H1 (cell line): ENCODE measurements around the gene FLNA. TPM values are rescaled to one million over a fixed set of nuclear protein-coding genes. Genes with fewer than 3 reads are reported as not detected.
A peak's percentile ranks its signal among the peaks of the same experiment; 100 is the strongest.

Source experiments
- CTCF ChIA-PET: fragments of 300-600 bp; sonication (Branson Sonifier 250); formaldehyde crosslinking; loops from one replicate; lab custom pipeline; 2021; ENCODE audit not compliant: partially characterized antibody; lab: Charles Lee
- POLR2A ChIA-PET: fragments of 300-600 bp; sonication (Branson Sonifier 250); formaldehyde crosslinking; loops from one replicate; lab custom pipeline; 2021; ENCODE audit warnings: inconsistent platforms; ENCODE audit not compliant: partially characterized antibody; lab: Charles Lee
- DNase-seq, 2 experiments: peaks; one replicate each; pipeline versions ENCODE4 v3.0.0 to v3.0.0-alpha.2; 2010 to 2022; ENCODE audit warnings: low spot score in 2 of 2, low read depth in 1 of 2, mixed read lengths in 1 of 2
- FAIRE-seq: peaks from 2 replicates; lab custom pipeline; 2011; peaks lifted over from hg19 to GRCh38; lab: Jason Lieb, UNC
- H2AFZ ChIP-seq: 2 replicates; pipeline ENCODE4 v1.8.1; 2012; ENCODE audit warnings: low read length, inconsistent platforms
- H2AK5ac ChIP-seq: 2 replicates; pipeline ENCODE4 v1.6.1; 2013; ENCODE audit warnings: low read depth, low read length
- H2BK120ac ChIP-seq: replicated peaks from 2 replicates; pipeline ENCODE3; 2013; ENCODE audit warnings: low read depth, low read length, inconsistent platforms
- H2BK12ac ChIP-seq: 2 replicates; pipeline ENCODE4 v1.6.1; 2013; ENCODE audit warnings: low read depth, low read length
- H2BK15ac ChIP-seq: 2 replicates; pipeline ENCODE4 v1.6.1; 2013; ENCODE audit warnings: low read length
- H2BK20ac ChIP-seq: 2 replicates; pipeline ENCODE4 v1.6.1; 2013; ENCODE audit warnings: low read length
- H2BK5ac ChIP-seq: 2 replicates; pipeline ENCODE4 v1.6.1; 2013; ENCODE audit warnings: low read depth, low read length
- H3K14ac ChIP-seq: 2 replicates; pipeline ENCODE4 v1.6.1; 2013; ENCODE audit warnings: inconsistent platforms; ENCODE audit not compliant: insufficient read length
- H3K18ac ChIP-seq: 2 replicates; pipeline ENCODE4 v1.6.1; 2013; ENCODE audit warnings: low read length; ENCODE audit errors: extremely low read depth
- H3K23ac ChIP-seq: 2 replicates; pipeline ENCODE4 v1.6.1; 2013; ENCODE audit warnings: inconsistent platforms; ENCODE audit not compliant: insufficient read length
- H3K23me2 ChIP-seq: 2 replicates; pipeline ENCODE4 v1.6.1; 2013; ENCODE audit warnings: low read depth, low read length
- H3K27ac ChIP-seq: 2 replicates; pipeline ENCODE4 v1.6.1; 2011; ENCODE audit warnings: low read depth, low read length, inconsistent platforms
- H3K27me3 ChIP-seq, 4 experiments: replicated peaks in 1 of 4; 1 replicate in 1 of 4; 2 replicates in 3 of 4; pipeline versions ENCODE4 v1.6.1 to v1.8.1; 2011 to 2013; ENCODE audit warnings: low read length in 3 of 4, mild to moderate bottlenecking in 3 of 4, inconsistent platforms in 2 of 4, mixed read lengths in 2 of 4, moderate library complexity in 1 of 4; ENCODE audit not compliant: control insufficient read depth in 3 of 4, insufficient read depth in 3 of 4; ENCODE audit errors: extremely low read depth in 1 of 4
- H3K36me3 ChIP-seq, 4 experiments: 2 replicates each; pipeline versions ENCODE4 v1.6.1 to v1.8.1; 2011 to 2013; ENCODE audit warnings: mild to moderate bottlenecking in 4 of 4, low read length in 3 of 4, moderate library complexity in 2 of 4, control low read depth in 1 of 4, inconsistent platforms in 1 of 4; ENCODE audit not compliant: insufficient read depth in 4 of 4, control insufficient read depth in 2 of 4
- H3K4ac ChIP-seq: replicated peaks from 2 replicates; pipeline ENCODE3; 2013; ENCODE audit warnings: low read length, low read depth, mixed read lengths, inconsistent platforms; ENCODE audit not compliant: insufficient read length
- H3K4me1 ChIP-seq, 4 experiments: replicated peaks in 1 of 4; 1 replicate in 1 of 4; 2 replicates in 3 of 4; pipeline versions ENCODE4 v1.6.1 to v1.8.1; 2011 to 2013; ENCODE audit warnings: low read length in 3 of 4, inconsistent platforms in 2 of 4, mixed read lengths in 1 of 4; ENCODE audit not compliant: insufficient read depth in 4 of 4, control insufficient read depth in 3 of 4
- H3K4me2 ChIP-seq, 2 experiments: 2 replicates each; pipeline versions ENCODE4 v1.6.1 to v1.8.1; 2011 to 2013; ENCODE audit warnings: low read depth in 2 of 2, low read length in 2 of 2, control low read depth in 1 of 2, inconsistent platforms in 1 of 2, mild to moderate bottlenecking in 1 of 2; ENCODE audit not compliant: insufficient read depth in 1 of 2
- H3K4me3 ChIP-seq, 4 experiments: fragments of 200-600, 300-600 bp in 1 of 4; sonication (generic), shearing (Covaris generic), sonication (Bioruptor Twin) in 1 of 4; 2 replicates each; pipeline versions ENCODE4 v1.5.1 to v1.8.1; 2011 to 2016; ENCODE audit warnings: low read length in 4 of 4, low read depth in 3 of 4, control low read depth in 2 of 4, inconsistent platforms in 2 of 4, mild to moderate bottlenecking in 2 of 4, mixed read lengths in 1 of 4, moderate library complexity in 1 of 4; ENCODE audit not compliant: insufficient read depth in 2 of 4; ENCODE audit errors: extremely low read depth in 1 of 4
- H3K56ac ChIP-seq: replicated peaks from 2 replicates; pipeline ENCODE3; 2013; ENCODE audit warnings: low read depth, mild to moderate bottlenecking, mixed read lengths, low read length, inconsistent platforms; ENCODE audit not compliant: insufficient read length
- H3K79me1 ChIP-seq: 2 replicates; pipeline ENCODE4 v1.6.1; 2013; ENCODE audit warnings: low read depth, low read length, control low read depth
- H3K79me2 ChIP-seq, 2 experiments: 2 replicates each; pipeline versions ENCODE4 v1.6.1 to v1.8.1; 2012 to 2013; ENCODE audit warnings: low read length in 2 of 2, mild to moderate bottlenecking in 2 of 2, inconsistent platforms in 1 of 2; ENCODE audit not compliant: insufficient read depth in 2 of 2, control insufficient read depth in 1 of 2
- H3K9ac ChIP-seq, 4 experiments: replicated peaks in 1 of 4; 1 replicate in 1 of 4; 2 replicates in 3 of 4; pipeline versions ENCODE4 v1.6.1 to v1.8.1; 2011 to 2013; ENCODE audit warnings: low read depth in 3 of 4, low read length in 3 of 4, control low read depth in 2 of 4, mild to moderate bottlenecking in 2 of 4, moderate library complexity in 2 of 4, inconsistent platforms in 1 of 4; ENCODE audit errors: extremely low read depth in 1 of 4
- H3K9me3 ChIP-seq, 2 experiments: 2 replicates each; pipeline versions ENCODE4 v1.6.1 to v1.8.1; 2012 to 2013; ENCODE audit warnings: mild to moderate bottlenecking in 2 of 2, moderate library complexity in 2 of 2, control low read depth in 1 of 2, inconsistent platforms in 1 of 2, low read depth in 1 of 2, low read length in 1 of 2, mixed read lengths in 1 of 2; ENCODE audit not compliant: insufficient read depth in 2 of 2
- H4K20me1 ChIP-seq, 2 experiments: replicated peaks in 1 of 2; 2 replicates each; pipeline versions ENCODE3 to v1.8.1; 2011 to 2013; ENCODE audit warnings: inconsistent platforms in 2 of 2, low read length in 2 of 2, mild to moderate bottlenecking in 1 of 2; ENCODE audit not compliant: insufficient read depth in 2 of 2, control insufficient read depth in 1 of 2
- H4K5ac ChIP-seq: 2 replicates; pipeline ENCODE4 v1.6.1; 2013; ENCODE audit warnings: low read length, low read depth, mixed read lengths, inconsistent platforms; ENCODE audit not compliant: insufficient read length
- H4K8ac ChIP-seq: 2 replicates; pipeline ENCODE4 v1.8.0; 2013; ENCODE audit warnings: mild to moderate bottlenecking, moderate library complexity, low read length, inconsistent platforms; ENCODE audit not compliant: insufficient read depth; ENCODE audit errors: extremely low read depth
- H4K91ac ChIP-seq: replicated peaks from 2 replicates; pipeline ENCODE3; 2013; ENCODE audit warnings: low read length, mixed read lengths, inconsistent platforms; ENCODE audit not compliant: insufficient read length
- TAF7 ChIP-seq: optimal IDR thresholded peaks from 2 replicates; pipeline ENCODE3; 2011; ENCODE audit warnings: low read depth, mild to moderate bottlenecking, inconsistent platforms, low read length, moderate library complexity, borderline replicate concordance
- WGBS, 2 experiments: shearing (Covaris generic) in 1 of 2; methylation state at CpG; one replicate each; pipeline versions ENCODE4 v1.1.6 to v1.1.7; 2013 to 2015; ENCODE audit warnings: low lambda C conversion rate in 2 of 2, mixed read lengths in 2 of 2, inconsistent platforms in 1 of 2, low coverage in 1 of 2, missing lambda C conversion rate in 1 of 2; ENCODE audit not compliant: insufficient replicate concordance in 2 of 2, insufficient coverage in 1 of 2, insufficient read length in 1 of 2; ENCODE audit errors: extremely low coverage in 1 of 2, missing lambda C conversion rate in 1 of 2; 5-methylcytosine and 5-hydroxymethylcytosine counted together
- long read RNA-seq, 2 experiments: library from RNA in 1 of 2; library from capped mRNA in 1 of 2; stranded (forward); transcript quantifications; one replicate each; pipeline ENCODE4 v2.0.0, GENCODE V29; 2021; ENCODE audit warnings: inconsistent platforms in 1 of 2
- polyA minus RNA-seq, 3 experiments: library from RNA; depleted of rRNA, polyadenylated mRNA; stranded (reverse); fragments of >200 nt; gene quantifications; 1 replicate in 2 of 3; 2 replicates in 1 of 3; pipeline ENCODE4 v1.2.3, GENCODE V29; 2011
- polyA plus RNA-seq, 7 experiments: library from polyadenylated mRNA; depleted of rRNA in 3 of 7; stranded (reverse) in 5 of 7; unstranded in 2 of 7; fragments of >200 nt in 5 of 7; fragments of 200-250 nt in 2 of 7; gene quantifications; 1 replicate in 5 of 7; 2 replicates in 1 of 7; 4 replicates in 1 of 7; pipeline versions ENCODE4 v1.2.1 to v1.2.3, GENCODE V29; 2011 to 2013; ENCODE audit warnings: missing spikeins in 2 of 7, mixed read lengths in 2 of 7
- total RNA-seq: library from RNA; stranded (reverse); fragmentation: NEBNext Ultra II Directional; extraction: Animal tissue kit (Norgen Biotek cat#: 25700); gene quantifications from 2 replicates; pipeline ENCODE4 v1.2.1, GENCODE V29; 2021

FLNA gene, protein sequence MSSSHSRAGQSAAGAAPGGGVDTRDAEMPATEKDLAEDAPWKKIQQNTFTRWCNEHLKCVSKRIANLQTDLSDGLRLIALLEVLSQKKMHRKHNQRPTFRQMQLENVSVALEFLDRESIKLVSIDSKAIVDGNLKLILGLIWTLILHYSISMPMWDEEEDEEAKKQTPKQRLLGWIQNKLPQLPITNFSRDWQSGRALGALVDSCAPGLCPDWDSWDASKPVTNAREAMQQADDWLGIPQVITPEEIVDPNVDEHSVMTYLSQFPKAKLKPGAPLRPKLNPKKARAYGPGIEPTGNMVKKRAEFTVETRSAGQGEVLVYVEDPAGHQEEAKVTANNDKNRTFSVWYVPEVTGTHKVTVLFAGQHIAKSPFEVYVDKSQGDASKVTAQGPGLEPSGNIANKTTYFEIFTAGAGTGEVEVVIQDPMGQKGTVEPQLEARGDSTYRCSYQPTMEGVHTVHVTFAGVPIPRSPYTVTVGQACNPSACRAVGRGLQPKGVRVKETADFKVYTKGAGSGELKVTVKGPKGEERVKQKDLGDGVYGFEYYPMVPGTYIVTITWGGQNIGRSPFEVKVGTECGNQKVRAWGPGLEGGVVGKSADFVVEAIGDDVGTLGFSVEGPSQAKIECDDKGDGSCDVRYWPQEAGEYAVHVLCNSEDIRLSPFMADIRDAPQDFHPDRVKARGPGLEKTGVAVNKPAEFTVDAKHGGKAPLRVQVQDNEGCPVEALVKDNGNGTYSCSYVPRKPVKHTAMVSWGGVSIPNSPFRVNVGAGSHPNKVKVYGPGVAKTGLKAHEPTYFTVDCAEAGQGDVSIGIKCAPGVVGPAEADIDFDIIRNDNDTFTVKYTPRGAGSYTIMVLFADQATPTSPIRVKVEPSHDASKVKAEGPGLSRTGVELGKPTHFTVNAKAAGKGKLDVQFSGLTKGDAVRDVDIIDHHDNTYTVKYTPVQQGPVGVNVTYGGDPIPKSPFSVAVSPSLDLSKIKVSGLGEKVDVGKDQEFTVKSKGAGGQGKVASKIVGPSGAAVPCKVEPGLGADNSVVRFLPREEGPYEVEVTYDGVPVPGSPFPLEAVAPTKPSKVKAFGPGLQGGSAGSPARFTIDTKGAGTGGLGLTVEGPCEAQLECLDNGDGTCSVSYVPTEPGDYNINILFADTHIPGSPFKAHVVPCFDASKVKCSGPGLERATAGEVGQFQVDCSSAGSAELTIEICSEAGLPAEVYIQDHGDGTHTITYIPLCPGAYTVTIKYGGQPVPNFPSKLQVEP (N-terminal part only)
- total RNA-seq (925 and 957 TPM in 2 replicates), polyA plus RNA-seq (2011; rRNA removed) (315 and 451 TPM in 2 replicates), polyA minus RNA-seq (2011; rRNA and poly(A)+ RNA removed) (1,078 and 1,259 TPM in 2 replicates)
- 251 TPM for polyA plus RNA-seq (2011; cell fraction: cytosol; rRNA removed)
- 1,759 TPM for polyA plus RNA-seq (2011; cell fraction: nucleus; rRNA removed)
- 767 to 1,094 TPM (median 1,076 TPM) in 4 replicates for polyA plus RNA-seq (2012, experiment 1 of 2)
- polyA plus RNA-seq (2012, experiment 2 of 2) = 883 TPM
- 705 TPM for polyA plus RNA-seq (2013, experiment 1 of 2)
- polyA plus RNA-seq (2013, experiment 2 of 2) = 715 TPM
- polyA minus RNA-seq (2011; cell fraction: cytosol; rRNA and poly(A)+ RNA removed) = 972 TPM
- polyA minus RNA-seq (2011; cell fraction: nucleus; rRNA and poly(A)+ RNA removed) = 786 TPM
- long read RNA-seq, experiment 1, full-length matches to known transcripts = 36 of 612 reads
- long read RNA-seq, experiment 1, partial matches to known transcripts = 552 of 612 reads
- long read RNA-seq, experiment 1, other reads (novel, unspliced or antisense) = 24 of 612 reads
- long read RNA-seq, experiment 2, partial matches to known transcripts = 1 of 1 reads
- long read RNA-seq, experiment 2, other reads (novel, unspliced or antisense) = 0 of 1 reads

DNA sequence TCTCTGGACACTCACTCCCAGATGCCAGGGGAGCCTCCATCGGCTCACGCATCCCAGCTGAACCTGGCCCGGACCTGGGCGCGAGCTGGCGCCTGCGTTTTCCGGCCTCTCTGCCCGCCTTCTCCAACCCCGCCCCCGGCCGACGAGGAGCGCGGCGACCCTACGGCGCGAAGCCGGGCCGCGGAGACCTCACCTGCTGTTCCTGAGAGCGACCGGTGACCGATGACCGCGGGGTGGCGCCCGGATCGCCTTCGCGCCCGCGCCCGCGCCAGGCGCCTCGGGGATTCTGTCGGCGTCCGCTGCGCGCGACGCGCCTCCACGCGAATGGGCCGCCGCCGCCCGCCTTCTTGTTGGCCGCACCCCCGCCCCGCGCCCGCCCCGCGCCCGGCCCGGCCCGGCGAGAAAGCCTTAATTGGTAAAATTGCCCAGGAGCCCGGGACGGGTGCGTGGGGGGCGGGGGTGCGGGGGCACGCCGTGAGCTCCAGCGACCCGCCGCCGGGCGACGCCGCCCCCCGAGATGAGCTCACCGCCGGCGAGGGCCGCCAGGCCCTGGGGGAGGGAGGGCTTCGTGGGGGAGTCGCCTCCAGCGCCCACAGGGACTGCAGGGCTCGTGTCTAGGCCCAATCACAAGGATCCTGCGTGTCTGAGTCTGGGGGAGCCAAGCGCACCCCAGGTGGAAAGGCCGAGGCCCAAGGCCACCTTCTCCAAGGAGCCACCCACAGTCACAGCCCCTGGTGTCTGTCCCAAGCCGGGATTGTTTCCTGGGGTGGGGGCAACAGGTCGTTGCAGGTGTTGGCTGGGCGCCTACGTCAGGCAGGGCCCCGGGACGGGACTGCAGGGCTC is at the start of gene FLNA:
TSS of gene FLNA (minus strand) at position 322 of the 843 bp plus-strand sequence. CDS start 3,389 bp downstream, outside the sequence.
- no peak within 1 kb of the TSS; the same call in 1 of the 2 replicates for H4K8ac ChIP-seq
- no peak within 1 kb of the TSS for H3K23ac ChIP-seq
- no peaks in the 10 kb centered on the region for H3K79me1 ChIP-seq
- H3K27ac ChIP-seq = no peak within 1 kb of the TSS
- no peaks in the 10 kb centered on the region for H3K9me3 ChIP-seq
- H3K36me3 ChIP-seq = peaks cover 0 to 4% (median 0%) of the 10 kb centered on the region in 4 experiments; a peak in 1 of 8 replicates
- no peaks in the 10 kb centered on the region for H4K20me1 ChIP-seq
- H3K79me2 ChIP-seq = peaks cover 3 to 16% of the 10 kb centered on the region in 2 experiments; a peak in 3 of 4 replicates
- CTCF ChIA-PET = interaction anchor here (0.7 to 2.6 kb wide), 10 partner anchors 9 to 160 kb away, joined by 3 to 29 read pairs (median 4); partner anchors contain the start of genes DNASE1L1 and RPL10
- peaks cover 0 to 15% (median 9%) of the 10 kb centered on the region in 4 experiments; a peak in 6 of 7 replicates for H3K4me1 ChIP-seq
- peak in 1 of 2 experiments; percentile 61 for DNase-seq
- H3K4ac ChIP-seq = peak within 1 kb of the TSS; percentile 38
- peak within 1 kb of the TSS; percentile 75; the same call in 1 of the 2 replicates for H2BK12ac ChIP-seq
- H2BK5ac ChIP-seq = peak within 1 kb of the TSS; percentile 66; the same call in 1 of the 2 replicates
- WGBS, 2 experiments = 5% methylated on average over 15 of the region's 95 CpGs; no CpG with 5 or more reads in 1 of the 2 experiments
- H2AK5ac ChIP-seq = peak within 1 kb of the TSS; percentile 67; the same call in 1 of the 2 replicates
- peak within 1 kb of the TSS in 3 of 4 experiments; percentile 12 to 55 (median 29); a peak in 6 of 8 replicates for H3K4me3 ChIP-seq
- H3K23me2 ChIP-seq = peaks cover 5% of the 10 kb centered on the region; the same call in 1 of the 2 replicates
- no peak within 1 kb of the TSS for H2BK15ac ChIP-seq
- peak within 1 kb of the TSS; percentile 45 to 65 for H3K4me2 ChIP-seq
- H2BK120ac ChIP-seq = peak within 1 kb of the TSS; percentile 72
- peak within 1 kb of the TSS in 1 of 4 experiments; percentile 13; a peak in 3 of 7 replicates for H3K9ac ChIP-seq
- FAIRE-seq = no peak
- no peak within 1 kb of the TSS for H3K56ac ChIP-seq
- peak within 1 kb of the TSS; percentile 97; the same call in 1 of the 2 replicates for H2BK20ac ChIP-seq
- POLR2A ChIA-PET = interaction anchor here (1.1 to 5.7 kb wide), 10 partner anchors 9 to 142 kb away, joined by 3 to 96 read pairs (median 6); partner anchors contain the start of genes FAM3A and RPL10
- H3K27me3 ChIP-seq = peaks cover 0 to 3% (median 0%) of the 10 kb centered on the region in 4 experiments; a peak in 2 of 7 replicates
- H4K5ac ChIP-seq = peak within 1 kb of the TSS; percentile 15
- no peak within 1 kb of the TSS for H2AFZ ChIP-seq
- peak within 1 kb of the TSS; percentile 60 for H3K18ac ChIP-seq
- no peak within 1 kb of the TSS for H3K14ac ChIP-seq
- peak within 1 kb of the TSS; percentile 97 for H4K91ac ChIP-seq
- peak; percentile 36 for TF ChIP-seq TAF7
